ENCODE results near the gene ESR1. TPM values are rescaled to one million over a fixed set of nuclear protein-coding genes. Genes with fewer than 3 reads are reported as not detected.
"Not testable (repeated sequence)": the region's sequence is repeated elsewhere in the genome, so short reads cannot be mapped to it uniquely, and the experiment has no call there.

Gene ESR1
- total RNA-seq, 2 donors from 2014 or later: 2.4 to 3.9 TPM

GRCh38 chr6:151832710-151833109 is 25.2 kb downstream of the ESR1 start:
- Mint-ChIP-seq H3K4me3 (no peak overlapping the region), H3K27ac (no peak overlapping the region), H3K36me3 (ENCODE audit: low read depth) (no peaks in the 10 kb centered on the region), H3K27me3 (no peaks in the 10 kb centered on the region), H3K4me1 (no peaks in the 10 kb centered on the region)
- no peaks in the 10 kb centered on the region for H3K9me3 ChIP-seq (ENCODE audit: control insufficient read depth, low read length, poor library complexity, severe bottlenecking)
- DNase-seq (no peak), ATAC-seq (no peak)

- Mint-ChIP-seq H3K4me3 (no peak overlapping the region), H3K4me1 (no peaks in the 10 kb centered on the region), H3K27ac (no peak overlapping the region), H3K36me3 (ENCODE audit: low read depth) (no peaks in the 10 kb centered on the region), H3K27me3 (no peaks in the 10 kb centered on the region)
- no peak for ATAC-seq
- DNase-seq: no peak
- H3K9me3 ChIP-seq (ENCODE audit: control insufficient read depth, low read length, poor library complexity, severe bottlenecking): no peaks in the 10 kb centered on the region
Measured at GRCh38 chr6:151835396-151835795, 27.9 kb downstream of the ESR1 start.

- DNase-seq (no peak), ATAC-seq (no peak)
- no peaks in the 10 kb centered on the region for H3K4me1 Mint-ChIP-seq
- no peak overlapping the region for H3K4me3 Mint-ChIP-seq
- H3K36me3 Mint-ChIP-seq (ENCODE audit: low read depth): no peaks in the 10 kb centered on the region
- no peaks in the 10 kb centered on the region for H3K9me3 ChIP-seq (ENCODE audit: control insufficient read depth, low read length, poor library complexity, severe bottlenecking)
- H3K27ac Mint-ChIP-seq: no peak overlapping the region
- no peaks in the 10 kb centered on the region for H3K27me3 Mint-ChIP-seq
Measured at GRCh38 chr6:151837223-151837622, 29.7 kb downstream of the ESR1 start.

- H3K9me3 ChIP-seq (ENCODE audit: control insufficient read depth, low read length, poor library complexity, severe bottlenecking): no peaks in the 10 kb centered on the region
- Mint-ChIP-seq H3K4me3 (no peak overlapping the region), H3K27me3 (no peaks in the 10 kb centered on the region), H3K36me3 (ENCODE audit: low read depth) (no peaks in the 10 kb centered on the region), H3K27ac (no peak overlapping the region), H3K4me1 (no peaks in the 10 kb centered on the region)
- DNase-seq (no peak), ATAC-seq (no peak)
Measured at GRCh38 chr6:151842816-151843215, 35.3 kb downstream of the ESR1 start.

GRCh38 chr6:151847064-151847463 is 39.6 kb downstream of the ESR1 start:
- Mint-ChIP-seq H3K36me3 (ENCODE audit: low read depth) (no peaks in the 10 kb centered on the region), H3K4me3 (no peak overlapping the region), H3K27ac (no peak overlapping the region), H3K27me3 (peaks cover 15% of the 10 kb centered on the region), H3K4me1 (no peaks in the 10 kb centered on the region)
- ATAC-seq (no peak), DNase-seq (no peak)
- no peaks in the 10 kb centered on the region for H3K9me3 ChIP-seq (ENCODE audit: control insufficient read depth, low read length, poor library complexity, severe bottlenecking)

- ATAC-seq (no peak), DNase-seq (no peak)
- Mint-ChIP-seq H3K27me3 (peaks cover 15% of the 10 kb centered on the region), H3K4me1 (no peaks in the 10 kb centered on the region), H3K27ac (no peak overlapping the region), H3K4me3 (peak overlapping the region; percentile 28), H3K36me3 (ENCODE audit: low read depth) (no peaks in the 10 kb centered on the region)
- no peaks in the 10 kb centered on the region for H3K9me3 ChIP-seq (ENCODE audit: control insufficient read depth, low read length, poor library complexity, severe bottlenecking)
Measured at GRCh38 chr6:151850479-151851003, 43.1 kb downstream of the ESR1 start.

GRCh38 chr6:151858294-151858693 is 50.8 kb downstream of the ESR1 start:
- H3K4me3 Mint-ChIP-seq: no peak overlapping the region
- no peaks in the 10 kb centered on the region for H3K36me3 Mint-ChIP-seq (ENCODE audit: low read depth)
- no peaks in the 10 kb centered on the region for H3K4me1 Mint-ChIP-seq
- H3K27me3 Mint-ChIP-seq: peaks cover 6% of the 10 kb centered on the region
- no peak overlapping the region for H3K27ac Mint-ChIP-seq
- DNase-seq (no peak), ATAC-seq (no peak)
- no peaks in the 10 kb centered on the region for H3K9me3 ChIP-seq (ENCODE audit: control insufficient read depth, low read length, poor library complexity, severe bottlenecking)

GRCh38 chr6:151862461-151862860 is 55.0 kb downstream of the ESR1 start:
- H3K9me3 ChIP-seq (ENCODE audit: control insufficient read depth, low read length, poor library complexity, severe bottlenecking): no peaks in the 10 kb centered on the region
- DNase-seq (no peak), ATAC-seq (no peak)
- Mint-ChIP-seq H3K27ac (no peak overlapping the region), H3K4me1 (no peaks in the 10 kb centered on the region), H3K27me3 (no peaks in the 10 kb centered on the region), H3K36me3 (ENCODE audit: low read depth) (no peaks in the 10 kb centered on the region), H3K4me3 (no peak overlapping the region)

GRCh38 chr6:151867361-151867869 is 59.9 kb downstream of the ESR1 start:
- H3K27me3 Mint-ChIP-seq; H3K9me3 ChIP-seq (ENCODE audit: control insufficient read depth, low read length, poor library complexity, severe bottlenecking); H3K36me3 Mint-ChIP-seq (ENCODE audit: low read depth); H3K27ac Mint-ChIP-seq; H3K4me1 Mint-ChIP-seq; DNase-seq; ATAC-seq; H3K4me3 Mint-ChIP-seq: not testable (repeated sequence)

- no peaks in the 10 kb centered on the region for H3K9me3 ChIP-seq (ENCODE audit: control insufficient read depth, low read length, poor library complexity, severe bottlenecking)
- Mint-ChIP-seq H3K4me3 (no peak overlapping the region), H3K4me1 (no peaks in the 10 kb centered on the region), H3K27me3 (no peaks in the 10 kb centered on the region), H3K36me3 (ENCODE audit: low read depth) (no peaks in the 10 kb centered on the region), H3K27ac (no peak overlapping the region)
- DNase-seq (no peak), ATAC-seq (no peak)
Measured at GRCh38 chr6:151869345-151869744, 61.9 kb downstream of the ESR1 start.

- Mint-ChIP-seq H3K27ac (no peak overlapping the region), H3K4me1 (no peaks in the 10 kb centered on the region), H3K27me3 (no peaks in the 10 kb centered on the region), H3K4me3 (no peak overlapping the region), H3K36me3 (ENCODE audit: low read depth) (no peaks in the 10 kb centered on the region)
- H3K9me3 ChIP-seq (ENCODE audit: control insufficient read depth, low read length, poor library complexity, severe bottlenecking): no peaks in the 10 kb centered on the region
- no peak for ATAC-seq
- no peak for DNase-seq
Measured at GRCh38 chr6:151869787-151870186, 62.3 kb downstream of the ESR1 start.

GRCh38 chr6:151870375-151870774 is 62.9 kb downstream of the ESR1 start:
- no peaks in the 10 kb centered on the region for H3K36me3 Mint-ChIP-seq (ENCODE audit: low read depth)

GRCh38 chr6:151875524-151875923 is 68.0 kb downstream of the ESR1 start:
- no peaks in the 10 kb centered on the region for H3K36me3 Mint-ChIP-seq (ENCODE audit: low read depth)
- H3K27ac Mint-ChIP-seq: no peak overlapping the region
- no peaks in the 10 kb centered on the region for H3K4me1 Mint-ChIP-seq
- no peaks in the 10 kb centered on the region for H3K9me3 ChIP-seq (ENCODE audit: control insufficient read depth, low read length, poor library complexity, severe bottlenecking)
- no peak overlapping the region for H3K4me3 Mint-ChIP-seq
- DNase-seq (no peak), ATAC-seq (no peak)
- no peaks in the 10 kb centered on the region for H3K27me3 Mint-ChIP-seq

More at GRCh38 chr6:151870375-151870774, 62.9 kb downstream of the ESR1 start:
- DNase-seq (no peak), ATAC-seq (no peak)
- H3K4me1 Mint-ChIP-seq: no peaks in the 10 kb centered on the region
- H3K27me3 Mint-ChIP-seq: no peaks in the 10 kb centered on the region
- no peak overlapping the region for H3K27ac Mint-ChIP-seq
- H3K9me3 ChIP-seq (ENCODE audit: control insufficient read depth, low read length, poor library complexity, severe bottlenecking): no peaks in the 10 kb centered on the region
- H3K4me3 Mint-ChIP-seq: no peak overlapping the region

- Mint-ChIP-seq H3K4me1 (no peaks in the 10 kb centered on the region), H3K4me3 (no peak overlapping the region), H3K36me3 (ENCODE audit: low read depth) (no peaks in the 10 kb centered on the region), H3K27ac (no peak overlapping the region), H3K27me3 (peaks cover under 1% of the 10 kb centered on the region)
- no peaks in the 10 kb centered on the region for H3K9me3 ChIP-seq (ENCODE audit: control insufficient read depth, low read length, poor library complexity, severe bottlenecking)
- DNase-seq: no peak
- no peak for ATAC-seq
Measured at GRCh38 chr6:151876122-151876521, 68.6 kb downstream of the ESR1 start.

Data from T-helper 17 cell (primary cell).